ENCODE results near the gene OR2F2. TPM values are rescaled to one million over a fixed set of nuclear protein-coding genes. Genes with fewer than 3 reads are reported as not detected.

The OR2F2 gene
- total RNA-seq, 1 experiment from 2014 or later = not detected

- Histone ChIP-seq H3K9me3 (ENCODE audit: low read length) (no peaks in the 10 kb centered on the region), H3K9me2 (replicated peaks; ENCODE audit: insufficient read depth, low read length) (no peaks in the 10 kb centered on the region), H2AFZ (ENCODE audit: low read length) (no peak overlapping the region), H3K36me3 (ENCODE audit: insufficient read depth, low read length) (no peaks in the 10 kb centered on the region), H3K79me2 (ENCODE audit: low read length) (no peaks in the 10 kb centered on the region), H4K20me1 (ENCODE audit: insufficient read depth, low read depth, low read length) (no peaks in the 10 kb centered on the region), H3K27ac (ENCODE audit: low read length) (no peak overlapping the region), H3K4me3 (ENCODE audit: low read length) (no peak overlapping the region), H3K4me1 (ENCODE audit: low read length) (no peaks in the 10 kb centered on the region), H3K4me2 (ENCODE audit: low read depth, low read length, poor library complexity, severe bottlenecking) (no peak overlapping the region), H3K27me3 (ENCODE audit: low read length) (no peaks in the 10 kb centered on the region), H3K9ac (ENCODE audit: low read length) (no peak overlapping the region)
- no peak for DNase-seq
Measured at GRCh38 chr7:143979359-143979758, 44.3 kb downstream of the OR2F2 start.

DNA sequence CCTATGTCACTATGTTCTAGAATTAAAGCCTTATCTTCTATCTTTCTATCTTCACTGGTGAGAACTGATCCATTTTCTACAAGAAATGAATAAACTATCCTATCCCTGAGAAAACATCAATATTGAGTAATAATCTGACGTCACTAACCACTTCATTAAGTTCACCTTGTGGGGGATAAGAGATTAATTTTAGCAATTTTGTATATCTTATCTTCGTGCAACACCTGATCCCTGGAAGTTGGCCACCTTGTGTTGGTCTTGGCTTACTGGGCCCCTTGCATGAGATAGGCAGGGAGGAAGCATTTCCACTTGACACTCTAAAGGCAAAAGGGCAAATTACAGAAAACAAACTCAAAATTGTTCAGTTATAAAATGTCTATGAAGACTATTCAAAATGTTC lies 45.0 kb downstream of the OR2F2 start:
- H3K4me2 ChIP-seq (ENCODE audit: low read depth, low read length, poor library complexity, severe bottlenecking) = no peak overlapping the region
- H3K79me2 ChIP-seq (ENCODE audit: low read length) = no peaks in the 10 kb centered on the region
- no peak overlapping the region for H3K4me3 ChIP-seq (ENCODE audit: low read length)
- H4K20me1 ChIP-seq (ENCODE audit: insufficient read depth, low read depth, low read length) = no peaks in the 10 kb centered on the region
- H3K9me3 ChIP-seq (ENCODE audit: low read length) = no peaks in the 10 kb centered on the region
- no peaks in the 10 kb centered on the region for H3K27me3 ChIP-seq (ENCODE audit: low read length)
- no peak overlapping the region for H3K9ac ChIP-seq (ENCODE audit: low read length)
- H3K9me2 ChIP-seq (replicated peaks; ENCODE audit: insufficient read depth, low read length) = no peaks in the 10 kb centered on the region
- DNase-seq = no peak
- no peaks in the 10 kb centered on the region for H3K36me3 ChIP-seq (ENCODE audit: insufficient read depth, low read length)
- H2AFZ ChIP-seq (ENCODE audit: low read length) = no peak overlapping the region
- H3K4me1 ChIP-seq (ENCODE audit: low read length) = no peaks in the 10 kb centered on the region
- H3K27ac ChIP-seq (ENCODE audit: low read length) = no peak overlapping the region

GRCh38 chr7:143980746-143981510 lies 45.9 kb downstream of the OR2F2 start:
- Histone ChIP-seq H3K9ac (ENCODE audit: low read length) (no peak overlapping the region), H2AFZ (ENCODE audit: low read length) (no peak overlapping the region), H3K36me3 (ENCODE audit: insufficient read depth, low read length) (no peaks in the 10 kb centered on the region), H3K27ac (ENCODE audit: low read length) (no peak overlapping the region), H4K20me1 (ENCODE audit: insufficient read depth, low read depth, low read length) (no peaks in the 10 kb centered on the region), H3K9me3 (ENCODE audit: low read length) (no peaks in the 10 kb centered on the region), H3K4me1 (ENCODE audit: low read length) (no peaks in the 10 kb centered on the region), H3K4me2 (ENCODE audit: low read depth, low read length, poor library complexity, severe bottlenecking) (no peak overlapping the region), H3K79me2 (ENCODE audit: low read length) (no peaks in the 10 kb centered on the region), H3K27me3 (ENCODE audit: low read length) (no peaks in the 10 kb centered on the region), H3K9me2 (replicated peaks; ENCODE audit: insufficient read depth, low read length) (no peaks in the 10 kb centered on the region), H3K4me3 (ENCODE audit: low read length) (no peak overlapping the region)
- no peak for DNase-seq

DNA sequence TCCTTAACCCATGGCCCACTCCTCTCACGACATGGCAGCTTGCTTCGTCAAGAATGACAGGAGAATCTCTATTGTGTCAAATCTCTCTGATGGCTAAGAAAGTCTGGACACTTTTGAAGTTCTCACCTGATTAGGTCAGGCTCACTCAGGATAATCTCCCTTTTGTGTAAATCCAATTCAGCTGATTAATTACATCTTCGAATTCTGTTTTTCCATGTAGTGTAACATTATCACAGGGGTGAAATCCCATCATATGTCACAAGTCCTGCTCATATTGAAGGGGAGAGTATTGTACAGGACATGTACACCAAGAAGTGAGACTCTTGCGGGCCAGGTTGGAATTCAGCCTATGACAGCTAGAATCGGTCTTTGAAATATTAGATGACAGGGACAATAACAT lies 48.9 kb downstream of the OR2F2 start:
- H2AFZ ChIP-seq (ENCODE audit: low read length) = no peak overlapping the region
- no peak overlapping the region for H3K27ac ChIP-seq (ENCODE audit: low read length)
- no peaks in the 10 kb centered on the region for H4K20me1 ChIP-seq (ENCODE audit: insufficient read depth, low read depth, low read length)
- DNase-seq = no peak
- no peaks in the 10 kb centered on the region for H3K27me3 ChIP-seq (ENCODE audit: low read length)
- no peaks in the 10 kb centered on the region for H3K9me3 ChIP-seq (ENCODE audit: low read length)
- no peaks in the 10 kb centered on the region for H3K4me1 ChIP-seq (ENCODE audit: low read length)
- no peaks in the 10 kb centered on the region for H3K36me3 ChIP-seq (ENCODE audit: insufficient read depth, low read length)
- H3K79me2 ChIP-seq (ENCODE audit: low read length) = no peaks in the 10 kb centered on the region
- H3K4me2 ChIP-seq (ENCODE audit: low read depth, low read length, poor library complexity, severe bottlenecking) = no peak overlapping the region
- no peaks in the 10 kb centered on the region for H3K9me2 ChIP-seq (replicated peaks; ENCODE audit: insufficient read depth, low read length)
- H3K4me3 ChIP-seq (ENCODE audit: low read length) = no peak overlapping the region
- no peak overlapping the region for H3K9ac ChIP-seq (ENCODE audit: low read length)

Other genes with a start within 250 kb of the OR2F2 start
- not detected in 2 replicates for gene CTAGE6, start 177.5 kb upstream of the OR2F2 start, total RNA-seq (2014; rRNA removed; shearing (Covaris generic); ENCODE audit: low replicate concordance)
- gene TCAF1, start 33.1 kb upstream of the OR2F2 start, total RNA-seq (2014; rRNA removed; shearing (Covaris generic); ENCODE audit: low replicate concordance) = 0.11 and 1.0 TPM in 2 replicates
- not detected in 2 replicates for gene OR2F1, start 19.6 kb downstream of the OR2F2 start, total RNA-seq (2014; rRNA removed; shearing (Covaris generic); ENCODE audit: low replicate concordance)
- gene OR6B1, start 65.1 kb downstream of the OR2F2 start, total RNA-seq (2014; rRNA removed; shearing (Covaris generic); ENCODE audit: low replicate concordance) = not detected in 2 replicates
- not detected in 2 replicates for gene OR2A5, start 113.7 kb downstream of the OR2F2 start, total RNA-seq (2014; rRNA removed; shearing (Covaris generic); ENCODE audit: low replicate concordance)
- not detected in 2 replicates for gene OR2A25, start 134.6 kb downstream of the OR2F2 start, total RNA-seq (2014; rRNA removed; shearing (Covaris generic); ENCODE audit: low replicate concordance)
- not detected in 2 replicates for gene OR2A12, start 151.0 kb downstream of the OR2F2 start, total RNA-seq (2014; rRNA removed; shearing (Covaris generic); ENCODE audit: low replicate concordance)
- not detected in 2 replicates for gene OR2A2, start 174.3 kb downstream of the OR2F2 start, total RNA-seq (2014; rRNA removed; shearing (Covaris generic); ENCODE audit: low replicate concordance)
- gene OR2A14, start 187.9 kb downstream of the OR2F2 start, total RNA-seq (2014; rRNA removed; shearing (Covaris generic); ENCODE audit: low replicate concordance) = not detected in 2 replicates
- gene CTAGE4, start 248.2 kb downstream of the OR2F2 start, total RNA-seq (2014; rRNA removed; shearing (Covaris generic); ENCODE audit: low replicate concordance) = not detected in 2 replicates